Mucosa of stomach (tissue), 1 donor: Measurements from ENCODE around the gene DAB2IP.

ENCODE experiments used
- H3K27me3 ChIP-seq: one replicate; pipeline ENCODE4 v1.7.0; 2013; ENCODE audit warnings: mild to moderate bottlenecking, low read length; ENCODE audit not compliant: control insufficient read depth, insufficient read depth
- H3K36me3 ChIP-seq: one replicate; pipeline ENCODE4 v1.7.0; 2013; ENCODE audit warnings: low read length; ENCODE audit not compliant: control insufficient read depth, insufficient read depth
- H3K4me1 ChIP-seq: one replicate; pipeline ENCODE4 v1.7.0; 2013; ENCODE audit warnings: mild to moderate bottlenecking, low read length; ENCODE audit not compliant: control insufficient read depth, insufficient read depth
- H3K4me3 ChIP-seq: one replicate; pipeline ENCODE4 v1.7.0; 2013; ENCODE audit warnings: low read length
- H3K9ac ChIP-seq: one replicate; pipeline ENCODE4 v1.7.0; 2013; ENCODE audit warnings: mild to moderate bottlenecking, low read length, moderate library complexity
- H3K9me3 ChIP-seq: one replicate; pipeline ENCODE4 v1.7.0; 2013; ENCODE audit warnings: mild to moderate bottlenecking, low read length, moderate library complexity; ENCODE audit not compliant: control insufficient read depth
- donor health status: Pancreatic carcinoma.

The DAB2IP gene

DNA sequence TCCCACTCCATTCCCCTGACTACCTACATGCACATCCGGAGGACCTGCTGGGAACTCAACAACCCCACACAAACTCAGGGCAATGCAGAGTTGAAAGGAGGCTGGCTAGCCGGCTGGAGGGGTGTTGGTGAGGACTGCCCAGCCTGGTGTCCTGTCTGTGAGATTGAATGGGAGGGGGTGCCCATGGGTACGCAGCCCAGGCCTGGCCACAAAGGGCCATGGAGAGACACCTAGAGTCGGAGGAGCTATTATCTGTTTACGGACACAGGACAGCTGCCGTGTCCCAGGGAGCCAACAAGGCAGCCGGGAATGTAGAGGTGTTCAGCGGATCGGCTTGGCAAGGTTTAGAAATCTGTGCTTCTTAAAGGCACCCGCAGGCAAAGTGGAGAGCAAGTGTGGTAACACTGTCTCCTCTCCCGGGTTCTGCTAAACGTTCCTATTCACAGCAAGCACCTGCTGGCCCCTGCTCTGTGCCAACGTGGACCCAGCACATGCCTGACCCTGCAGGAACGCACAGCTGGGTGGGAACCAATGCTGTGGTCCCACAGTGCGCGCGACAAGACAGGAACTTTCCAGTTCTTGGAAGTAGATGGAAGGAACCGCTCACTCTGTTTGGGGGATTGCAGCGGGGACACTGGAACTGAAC is 166.7 kb downstream of the DAB2IP start:
- Histone ChIP-seq H3K4me3 (no peak overlapping the region), H3K27me3 (no peaks in the 10 kb centered on the region), H3K36me3 (no peaks in the 10 kb centered on the region), H3K9ac (no peak overlapping the region), H3K4me1 (no peaks in the 10 kb centered on the region), H3K9me3 (no peaks in the 10 kb centered on the region)

DNA sequence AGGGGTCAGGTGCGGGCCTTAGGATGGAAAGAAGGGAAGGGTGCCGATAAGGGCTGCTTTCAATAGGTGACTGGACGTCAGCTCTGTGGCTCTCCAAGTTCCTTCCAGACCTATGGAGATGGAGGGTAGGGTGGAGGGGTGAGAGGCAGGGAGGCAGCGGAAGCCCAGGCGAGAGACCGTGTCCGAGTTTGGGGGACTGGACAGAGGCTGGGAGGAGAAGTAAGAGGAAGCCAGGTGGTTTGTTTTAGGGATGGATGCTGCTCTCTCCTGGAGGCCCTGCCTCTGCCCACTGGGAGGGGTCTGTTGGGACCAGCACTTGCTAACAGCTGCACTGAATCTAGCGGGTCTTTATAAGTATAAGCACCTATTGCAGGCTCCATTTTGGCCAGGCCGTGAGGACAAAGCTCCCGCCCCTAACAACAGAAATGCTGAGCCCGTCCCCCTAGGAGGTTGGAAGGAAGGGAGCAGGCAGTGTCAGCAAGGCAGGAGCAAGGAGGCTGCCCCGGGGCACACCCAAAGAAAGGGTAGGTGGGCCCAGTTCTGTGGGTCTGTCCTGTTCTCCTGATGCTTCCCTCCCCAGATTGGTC is 167.5 kb downstream of the DAB2IP start:
- Histone ChIP-seq H3K36me3 (no peaks in the 10 kb centered on the region), H3K27me3 (no peaks in the 10 kb centered on the region), H3K4me3 (no peak overlapping the region), H3K9ac (no peak overlapping the region), H3K4me1 (no peaks in the 10 kb centered on the region), H3K9me3 (no peaks in the 10 kb centered on the region)

- Histone ChIP-seq H3K4me1 (peaks cover 3% of the 10 kb centered on the region), H3K27me3 (no peaks in the 10 kb centered on the region), H3K9ac (no peak overlapping the region), H3K36me3 (no peaks in the 10 kb centered on the region), H3K4me3 (no peak overlapping the region), H3K9me3 (no peaks in the 10 kb centered on the region)
Measured at GRCh38 chr9:121819428-121820231, 168.2 kb downstream of the DAB2IP start.

GRCh38 chr9:121820286-121821005 is 169.0 kb downstream of the DAB2IP start:
- H3K4me1 ChIP-seq: peaks cover 11% of the 10 kb centered on the region
- no peaks in the 10 kb centered on the region for H3K36me3 ChIP-seq
- H3K9me3 ChIP-seq: no peaks in the 10 kb centered on the region
- no peaks in the 10 kb centered on the region for H3K27me3 ChIP-seq
- no peak overlapping the region for H3K4me3 ChIP-seq
- no peak overlapping the region for H3K9ac ChIP-seq

GRCh38 chr9:121821326-121821725 is 169.9 kb downstream of the DAB2IP start:
- Histone ChIP-seq H3K36me3 (no peaks in the 10 kb centered on the region), H3K4me3 (no peak overlapping the region), H3K27me3 (no peaks in the 10 kb centered on the region), H3K9ac (no peak overlapping the region), H3K9me3 (no peaks in the 10 kb centered on the region), H3K4me1 (peaks cover 12% of the 10 kb centered on the region)

GRCh38 chr9:121822093-121823085 is 171.0 kb downstream of the DAB2IP start:
- H3K27me3 ChIP-seq: no peaks in the 10 kb centered on the region
- H3K4me3 ChIP-seq: no peak overlapping the region
- H3K9ac ChIP-seq: no peak overlapping the region
- peaks cover 12% of the 10 kb centered on the region for H3K4me1 ChIP-seq
- no peaks in the 10 kb centered on the region for H3K9me3 ChIP-seq
- no peaks in the 10 kb centered on the region for H3K36me3 ChIP-seq

DNA sequence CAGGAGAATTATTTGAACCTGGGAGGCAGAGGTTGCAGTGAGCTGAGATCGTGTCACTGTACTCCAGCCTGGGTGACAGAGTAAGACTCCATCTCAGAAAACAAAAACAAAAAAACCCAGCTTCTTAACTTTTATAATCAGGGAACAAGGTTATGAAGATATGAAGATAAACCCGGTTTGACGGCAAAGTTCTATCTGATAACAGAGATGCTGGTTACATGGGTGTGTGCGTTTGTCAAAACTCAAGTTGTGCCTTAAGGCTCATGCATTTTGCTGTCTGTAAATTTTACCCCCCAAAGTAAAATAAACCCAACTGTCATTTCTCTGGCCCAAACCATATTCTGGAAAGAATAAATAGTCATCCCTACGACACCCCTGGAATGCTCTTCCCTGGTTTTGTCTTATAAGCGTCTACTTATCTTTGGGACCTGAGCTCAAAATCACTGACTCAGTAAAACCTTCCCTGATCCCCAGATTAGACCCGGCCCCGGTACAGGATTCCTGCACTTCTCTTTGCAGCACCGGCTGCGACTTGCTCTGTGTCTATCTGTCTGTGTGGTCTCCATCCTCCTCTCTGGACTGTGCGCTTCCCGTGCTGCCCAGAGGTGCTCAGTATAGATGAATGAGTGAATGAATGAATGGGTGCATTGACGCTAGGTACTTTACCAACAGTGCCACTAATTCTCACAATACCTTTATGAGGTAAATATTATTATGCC is 172.2 kb downstream of the DAB2IP start:
- Histone ChIP-seq H3K9ac (no peak overlapping the region), H3K27me3 (no peaks in the 10 kb centered on the region), H3K4me1 (peaks cover 12% of the 10 kb centered on the region), H3K36me3 (no peaks in the 10 kb centered on the region), H3K4me3 (no peak overlapping the region), H3K9me3 (no peaks in the 10 kb centered on the region)

DNA sequence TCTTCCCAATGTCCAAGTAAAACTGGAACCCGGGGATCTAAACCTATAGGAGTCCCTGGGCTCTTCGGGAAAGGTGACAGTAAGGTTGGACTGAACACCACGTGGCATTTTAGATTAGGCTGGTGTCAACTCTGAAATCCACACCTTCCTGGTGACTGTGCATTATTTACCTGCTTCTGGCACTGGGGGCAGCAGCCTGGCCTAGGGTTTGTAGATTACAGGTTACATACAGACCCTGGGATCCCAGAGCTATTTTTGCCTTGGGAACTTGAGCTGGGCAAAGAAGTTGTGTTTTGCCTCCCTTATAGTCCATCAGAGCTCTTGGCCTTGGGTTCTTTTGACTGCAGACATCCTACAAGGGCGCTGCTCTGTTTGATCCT is 173.2 kb downstream of the DAB2IP start:
- no peak overlapping the region for H3K9ac ChIP-seq
- H3K4me3 ChIP-seq: no peak overlapping the region
- no peaks in the 10 kb centered on the region for H3K27me3 ChIP-seq
- no peaks in the 10 kb centered on the region for H3K9me3 ChIP-seq
- peaks cover 12% of the 10 kb centered on the region for H3K4me1 ChIP-seq
- no peaks in the 10 kb centered on the region for H3K36me3 ChIP-seq

DNA sequence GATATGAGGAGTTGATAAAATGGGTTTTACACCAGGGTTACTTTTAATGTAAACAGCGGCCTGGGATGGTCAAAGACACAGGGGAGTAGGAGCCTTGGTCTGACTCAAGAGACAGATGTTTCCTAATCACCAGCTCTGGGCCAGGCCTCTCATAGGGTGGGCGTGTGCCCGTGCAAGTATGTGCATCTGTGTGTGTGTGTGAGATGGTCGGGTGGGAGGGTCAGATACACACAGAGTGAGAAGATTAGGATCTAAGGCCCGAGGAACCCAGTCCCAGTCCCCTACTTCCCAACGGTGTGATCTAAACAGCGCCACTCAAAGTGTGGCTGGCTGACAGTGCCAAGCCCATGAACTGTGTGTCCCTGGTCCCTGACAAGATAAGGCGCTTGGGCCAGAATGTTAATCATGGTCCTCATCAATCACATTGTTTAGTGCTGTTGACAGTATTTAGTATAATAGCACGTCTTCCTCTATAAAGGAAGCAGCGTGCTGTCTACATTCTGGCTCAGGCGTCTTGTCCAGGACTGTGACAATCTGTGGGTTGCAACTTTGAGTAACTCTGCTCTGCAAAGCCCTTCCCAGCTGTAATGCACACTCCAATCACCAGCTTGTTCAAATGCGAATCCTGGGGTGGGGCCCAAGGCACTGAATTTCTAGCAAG is 173.7 kb downstream of the DAB2IP start:
- Histone ChIP-seq H3K4me1 (peaks cover 12% of the 10 kb centered on the region), H3K9me3 (no peaks in the 10 kb centered on the region), H3K4me3 (no peak overlapping the region), H3K36me3 (no peaks in the 10 kb centered on the region), H3K27me3 (no peaks in the 10 kb centered on the region), H3K9ac (no peak overlapping the region)

- Histone ChIP-seq H3K4me1 (peaks cover 12% of the 10 kb centered on the region), H3K27me3 (no peaks in the 10 kb centered on the region), H3K4me3 (no peak overlapping the region), H3K36me3 (no peaks in the 10 kb centered on the region), H3K9me3 (no peaks in the 10 kb centered on the region), H3K9ac (no peak overlapping the region)
Measured at GRCh38 chr9:121826711-121827110, 175.3 kb downstream of the DAB2IP start.
